Loucy (cell line): ENCODE results near the gene DDR2.
"Not testable (repeated sequence)": the region's sequence is repeated elsewhere in the genome, so short reads cannot be mapped to it uniquely, and the experiment has no call there.

Experiments used
- EZH2phosphoT487 ChIP-seq: fragments of 200-600 bp; IDR thresholded peaks from 2 replicates; pipeline ENCODE4 v1.6.1; 2018; ENCODE audit warnings: antibody characterized with exemption, mild to moderate bottlenecking, moderate library complexity, borderline replicate concordance
- TF ChIP-seq, protein P1 (sequence below): fragments of 200-600 bp; sonication (generic); conservative IDR thresholded peaks from 2 replicates; pipeline ENCODE4 v1.5.1; 2014; ENCODE audit warnings: mild to moderate bottlenecking, antibody characterized with exemption, low read length

DNA sequence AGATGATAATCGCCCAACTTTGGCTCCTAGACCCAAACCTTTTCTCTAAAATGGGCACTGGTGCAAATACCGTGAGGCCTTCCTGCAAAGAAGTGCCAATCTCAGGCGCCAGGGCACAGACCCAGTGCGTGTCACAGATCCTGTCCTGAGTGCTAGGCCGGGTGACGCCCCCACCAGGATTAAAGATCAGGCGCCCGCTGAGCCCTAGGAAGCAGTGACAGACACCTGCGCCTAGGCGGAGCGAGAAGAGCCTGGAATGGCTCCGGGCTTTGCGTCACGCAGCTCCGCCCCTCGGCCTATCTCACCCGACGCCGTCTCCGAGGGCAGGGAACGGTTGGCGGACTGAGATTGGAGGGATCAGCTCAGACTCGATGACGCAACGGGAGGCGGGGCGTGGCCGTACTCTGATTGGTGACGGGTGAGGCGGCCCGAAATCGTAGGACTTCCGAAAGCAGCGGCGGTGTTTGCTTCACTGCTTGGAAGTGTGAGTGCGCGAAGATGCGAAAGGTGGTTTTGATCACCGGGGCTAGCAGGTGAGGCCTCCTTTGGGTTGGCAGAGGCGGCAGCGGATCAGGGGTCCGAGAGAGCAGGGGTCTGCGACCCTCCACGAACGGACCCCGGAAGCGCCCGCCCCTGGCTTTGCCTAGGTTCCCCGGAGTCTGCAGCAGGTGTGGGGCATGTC lies 158.2 kb downstream of the DDR2 start, which contains the start of gene HSD17B7:
- TF ChIP-seq, protein P1, sequence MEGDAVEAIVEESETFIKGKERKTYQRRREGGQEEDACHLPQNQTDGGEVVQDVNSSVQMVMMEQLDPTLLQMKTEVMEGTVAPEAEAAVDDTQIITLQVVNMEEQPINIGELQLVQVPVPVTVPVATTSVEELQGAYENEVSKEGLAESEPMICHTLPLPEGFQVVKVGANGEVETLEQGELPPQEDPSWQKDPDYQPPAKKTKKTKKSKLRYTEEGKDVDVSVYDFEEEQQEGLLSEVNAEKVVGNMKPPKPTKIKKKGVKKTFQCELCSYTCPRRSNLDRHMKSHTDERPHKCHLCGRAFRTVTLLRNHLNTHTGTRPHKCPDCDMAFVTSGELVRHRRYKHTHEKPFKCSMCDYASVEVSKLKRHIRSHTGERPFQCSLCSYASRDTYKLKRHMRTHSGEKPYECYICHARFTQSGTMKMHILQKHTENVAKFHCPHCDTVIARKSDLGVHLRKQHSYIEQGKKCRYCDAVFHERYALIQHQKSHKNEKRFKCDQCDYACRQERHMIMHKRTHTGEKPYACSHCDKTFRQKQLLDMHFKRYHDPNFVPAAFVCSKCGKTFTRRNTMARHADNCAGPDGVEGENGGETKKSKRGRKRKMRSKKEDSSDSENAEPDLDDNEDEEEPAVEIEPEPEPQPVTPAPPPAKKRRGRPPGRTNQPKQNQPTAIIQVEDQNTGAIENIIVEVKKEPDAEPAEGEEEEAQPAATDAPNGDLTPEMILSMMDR: 0 out of 2 replicates have a peak, but pooled peaks have one; percentile 9
- TF ChIP-seq EZH2phosphoT487: not testable (repeated sequence)
